ENCODE data around the gene STIMATE.

- TF ChIP-seq CTCF (conservative IDR thresholded peaks at IDR 0.05) (no peak; the same call in 1 of the 2 replicates), ZFX (IDR thresholded peaks at IDR 0.05) (peak; percentile 62)
Observed at GRCh38 chr3:52897130-52898122, at the start of gene STIMATE.
